AML-193 (cell line): ENCODE data around the gene SND1.

Source experiments
- DNase-seq, 2 experiments: peaks; one replicate each; lab custom pipeline; 2025; lab: John Stamatoyannopoulos, UW

SND1 gene

GRCh38 chr7:127870231-127870907 lies 218.4 kb downstream of the SND1 start:
- no peak for DNase-seq

- DNase-seq: no peak
These were observed 219.2 kb downstream of the SND1 start for GRCh38 chr7:127871226-127871625.

GRCh38 chr7:127872122-127872521 lies 220.1 kb downstream of the SND1 start:
- DNase-seq: no peak

- no peak for DNase-seq
These were observed 221.2 kb downstream of the SND1 start for GRCh38 chr7:127873151-127873550.

- DNase-seq: no peak
These were observed 222.0 kb downstream of the SND1 start for GRCh38 chr7:127873715-127874636.

- no peak for DNase-seq
These were observed 223.1 kb downstream of the SND1 start for GRCh38 chr7:127874951-127875608.

- no peak for DNase-seq
These were observed 224.4 kb downstream of the SND1 start for GRCh38 chr7:127876393-127876792.

- no peak for DNase-seq
These were observed 226.0 kb downstream of the SND1 start for GRCh38 chr7:127877951-127878350.

GRCh38 chr7:127878791-127879190 lies 226.8 kb downstream of the SND1 start:
- DNase-seq: no peak

GRCh38 chr7:127879436-127879835 lies 227.4 kb downstream of the SND1 start:
- no peak for DNase-seq

- DNase-seq: no peak
These were observed 227.9 kb downstream of the SND1 start for GRCh38 chr7:127879942-127880341.

GRCh38 chr7:127880454-127880853 lies 228.5 kb downstream of the SND1 start:
- no peak for DNase-seq

- no peak for DNase-seq
These were observed 229.6 kb downstream of the SND1 start for GRCh38 chr7:127881564-127881963.

- no peak for DNase-seq
These were observed 230.4 kb downstream of the SND1 start for GRCh38 chr7:127882313-127882920.

GRCh38 chr7:127884066-127884559 lies 232.1 kb downstream of the SND1 start:
- no peak for DNase-seq

GRCh38 chr7:127885222-127885772 lies 233.3 kb downstream of the SND1 start:
- DNase-seq: no peak

GRCh38 chr7:127885843-127886242 lies 233.8 kb downstream of the SND1 start:
- DNase-seq: no peak

- no peak for DNase-seq
These were observed 234.3 kb downstream of the SND1 start for GRCh38 chr7:127886248-127886647.

- no peak for DNase-seq
These were observed 235.1 kb downstream of the SND1 start for GRCh38 chr7:127887096-127887495.

GRCh38 chr7:127887631-127888030 lies 235.6 kb downstream of the SND1 start:
- no peak for DNase-seq

GRCh38 chr7:127888411-127888810 lies 236.4 kb downstream of the SND1 start:
- DNase-seq: no peak

- no peak for DNase-seq
These were observed 236.8 kb downstream of the SND1 start for GRCh38 chr7:127888825-127889224.
